Chondrocyte (in vitro differentiated cells): ENCODE measurements around the gene CCNB2. TPM values are rescaled to one million over a fixed set of nuclear protein-coding genes. Genes with fewer than 3 reads are reported as not detected.

Experiments
- DNase-seq: peaks from one replicate; pipeline ENCODE4 v3.0.0; 2021; ENCODE audit warnings: mixed read lengths, low spot score
- H3K27ac Mint-ChIP-seq: one replicate; pipeline ENCODE4 v1.8.0; 2021; ENCODE audit warnings: mild to moderate bottlenecking, moderate library complexity, mixed read lengths; ENCODE audit not compliant: unreplicated experiment
- H3K27me3 Mint-ChIP-seq: 2 replicates; pipeline ENCODE4 v1.8.0; 2021; ENCODE audit warnings: low read depth, mixed read lengths
- H3K36me3 Mint-ChIP-seq: 2 replicates; pipeline ENCODE4 v1.8.0; 2021; ENCODE audit warnings: low read depth, mixed read lengths
- H3K4me1 Mint-ChIP-seq: 2 replicates; pipeline ENCODE4 v1.8.0; 2021; ENCODE audit warnings: low read depth, mild to moderate bottlenecking, mixed read lengths
- H3K4me3 Mint-ChIP-seq: one replicate; pipeline ENCODE4 v1.8.0; 2021; ENCODE audit warnings: mild to moderate bottlenecking, moderate library complexity, mixed read lengths; ENCODE audit not compliant: unreplicated experiment
- H3K9me3 Mint-ChIP-seq: 2 replicates; pipeline ENCODE4 v1.8.0; 2021; ENCODE audit warnings: low read depth, mixed read lengths
- total RNA-seq: library from RNA; stranded (reverse); gene quantifications from 3 replicates; pipeline ENCODE4 v1.2.1, GENCODE V29; 2021
- TF ChIP-seq, protein P1 (sequence below): fragments of 200-600 bp; sonication (generic); IDR thresholded peaks from 2 replicates; pipeline ENCODE4 v1.5.0; 2021; ENCODE audit warnings: antibody characterized with exemption, mild to moderate bottlenecking, moderate library complexity

Gene CCNB2
- total RNA-seq, 1 donor from 2014 or later, result 9.7 TPM

DNA sequence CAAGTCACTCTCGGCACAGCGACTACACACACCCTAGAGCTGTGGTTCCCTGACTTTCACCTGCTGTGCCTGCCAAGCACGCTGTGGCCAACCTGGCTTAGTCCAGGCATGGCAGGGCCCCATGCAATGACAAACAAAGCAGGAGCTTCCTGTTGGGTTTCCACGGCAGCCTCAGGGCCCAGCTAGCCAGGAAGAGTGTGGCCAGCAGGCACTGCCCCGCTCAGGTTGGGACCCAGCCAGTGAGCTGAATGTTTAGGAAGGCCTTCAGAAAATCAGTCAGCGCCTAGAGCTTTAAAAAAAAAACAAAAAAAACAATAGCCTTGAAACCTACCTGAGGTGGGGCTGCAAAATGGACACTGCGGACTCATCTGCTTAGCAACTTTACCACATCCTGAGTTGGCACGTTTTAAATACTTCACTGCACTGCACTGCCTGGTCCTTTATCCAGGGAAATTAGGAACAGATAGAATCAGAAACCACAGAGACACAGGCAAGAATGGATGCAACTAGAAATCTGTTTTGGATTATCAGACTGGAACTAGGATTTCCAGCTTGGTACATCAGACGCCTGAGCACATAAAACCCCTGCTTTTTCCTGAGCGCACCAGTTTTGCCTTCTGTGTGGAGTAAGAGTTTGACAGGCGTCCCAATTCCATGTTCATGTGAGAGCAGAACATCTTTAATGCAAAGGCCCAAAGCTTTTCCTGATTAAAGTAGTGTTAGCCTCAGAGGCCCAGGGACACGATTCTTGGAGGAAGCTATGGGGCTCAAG, 65.5 kb downstream of the CCNB2 start:
- Mint-ChIP-seq H3K4me1 (peaks cover 53% of the 10 kb centered on the region), H3K9me3 (peaks cover 2% of the 10 kb centered on the region), H3K4me3 (no peak overlapping the region), H3K27ac (peak overlapping the region; percentile 96), H3K36me3 (peaks cover 22% of the 10 kb centered on the region), H3K27me3 (no peaks in the 10 kb centered on the region)
- TF ChIP-seq, protein P1, sequence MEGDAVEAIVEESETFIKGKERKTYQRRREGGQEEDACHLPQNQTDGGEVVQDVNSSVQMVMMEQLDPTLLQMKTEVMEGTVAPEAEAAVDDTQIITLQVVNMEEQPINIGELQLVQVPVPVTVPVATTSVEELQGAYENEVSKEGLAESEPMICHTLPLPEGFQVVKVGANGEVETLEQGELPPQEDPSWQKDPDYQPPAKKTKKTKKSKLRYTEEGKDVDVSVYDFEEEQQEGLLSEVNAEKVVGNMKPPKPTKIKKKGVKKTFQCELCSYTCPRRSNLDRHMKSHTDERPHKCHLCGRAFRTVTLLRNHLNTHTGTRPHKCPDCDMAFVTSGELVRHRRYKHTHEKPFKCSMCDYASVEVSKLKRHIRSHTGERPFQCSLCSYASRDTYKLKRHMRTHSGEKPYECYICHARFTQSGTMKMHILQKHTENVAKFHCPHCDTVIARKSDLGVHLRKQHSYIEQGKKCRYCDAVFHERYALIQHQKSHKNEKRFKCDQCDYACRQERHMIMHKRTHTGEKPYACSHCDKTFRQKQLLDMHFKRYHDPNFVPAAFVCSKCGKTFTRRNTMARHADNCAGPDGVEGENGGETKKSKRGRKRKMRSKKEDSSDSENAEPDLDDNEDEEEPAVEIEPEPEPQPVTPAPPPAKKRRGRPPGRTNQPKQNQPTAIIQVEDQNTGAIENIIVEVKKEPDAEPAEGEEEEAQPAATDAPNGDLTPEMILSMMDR, result no peak
- no peak for DNase-seq

DNA sequence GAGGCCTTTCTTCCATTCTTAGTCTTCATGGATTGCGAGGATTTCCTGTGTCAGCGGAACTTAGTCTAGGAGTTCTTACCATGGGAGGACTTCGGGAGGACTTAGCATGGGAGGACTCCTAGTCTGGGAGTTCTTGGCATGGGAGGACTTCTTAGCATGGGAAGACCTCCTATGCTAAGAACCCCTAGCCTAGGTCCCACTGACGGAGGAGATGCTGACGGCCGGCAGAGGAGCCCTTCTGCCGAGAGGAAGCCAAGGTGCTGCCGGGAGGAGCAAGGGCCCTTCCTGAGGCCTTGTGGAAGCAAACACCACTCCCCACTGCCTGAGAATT, 66.1 kb downstream of the CCNB2 start:
- H3K27me3 Mint-ChIP-seq, result no peaks in the 10 kb centered on the region
- H3K4me3 Mint-ChIP-seq, result no peak overlapping the region
- H3K9me3 Mint-ChIP-seq, result peaks cover 2% of the 10 kb centered on the region
- TF ChIP-seq, protein P1, result no peak
- no peak for DNase-seq
- H3K36me3 Mint-ChIP-seq, result peaks cover 22% of the 10 kb centered on the region
- H3K27ac Mint-ChIP-seq, result no peak overlapping the region
- peaks cover 50% of the 10 kb centered on the region for H3K4me1 Mint-ChIP-seq

DNA sequence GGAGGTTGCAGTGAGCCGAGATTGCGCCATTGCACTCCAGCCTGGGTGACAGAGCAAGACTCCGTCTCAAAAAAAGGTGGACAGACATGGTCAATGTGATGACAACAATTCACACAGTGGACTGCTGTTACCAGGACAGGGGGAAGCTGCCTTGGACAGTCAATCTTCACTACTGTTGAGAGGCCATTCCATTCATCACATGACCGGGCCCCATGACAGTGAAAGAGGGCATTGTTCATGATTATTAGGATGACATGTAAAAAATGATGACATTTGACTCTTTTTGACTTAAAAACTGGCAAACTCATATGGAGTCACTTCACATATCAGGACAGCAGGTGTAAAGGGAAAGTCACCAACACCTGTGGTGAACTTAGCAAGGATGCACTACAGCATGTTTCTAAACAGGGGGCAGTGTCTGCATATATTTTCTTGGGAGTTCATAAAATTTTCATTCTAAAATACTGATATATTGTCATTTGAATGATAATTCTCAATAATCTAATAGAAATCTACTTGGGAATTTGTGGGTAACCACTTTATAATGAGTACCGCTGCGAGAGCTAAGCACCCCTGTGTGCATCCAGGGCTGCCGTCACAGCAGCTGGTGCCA, 67.4 kb downstream of the CCNB2 start:
- no peak for DNase-seq
- Mint-ChIP-seq H3K36me3 (peaks cover 22% of the 10 kb centered on the region), H3K9me3 (peaks cover 2% of the 10 kb centered on the region), H3K4me3 (no peak overlapping the region), H3K27ac (no peak overlapping the region), H3K4me1 (peaks cover 42% of the 10 kb centered on the region), H3K27me3 (no peaks in the 10 kb centered on the region)
- TF ChIP-seq, protein P1, result peak; percentile 60

DNA sequence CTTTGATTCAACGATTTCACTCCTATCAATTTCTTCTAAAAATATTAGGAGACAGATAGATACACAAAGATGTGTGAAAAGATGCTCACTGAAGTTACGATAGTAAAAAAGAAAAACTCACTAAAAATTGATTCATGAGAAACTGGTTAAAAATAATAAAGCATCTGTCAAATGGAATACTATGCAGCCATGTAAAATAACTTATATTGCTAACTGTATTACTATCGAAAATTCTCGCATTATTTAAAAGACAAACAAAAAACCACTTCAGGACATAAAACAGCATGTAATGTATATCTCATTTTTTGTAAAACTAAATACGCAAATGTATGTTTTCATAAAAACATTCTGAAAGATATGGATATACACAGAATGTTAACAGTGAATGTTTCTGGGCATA, 68.2 kb downstream of the CCNB2 start:
- peaks cover 26% of the 10 kb centered on the region for H3K36me3 Mint-ChIP-seq
- peaks cover 39% of the 10 kb centered on the region for H3K4me1 Mint-ChIP-seq
- H3K4me3 Mint-ChIP-seq, result no peak overlapping the region

DNA sequence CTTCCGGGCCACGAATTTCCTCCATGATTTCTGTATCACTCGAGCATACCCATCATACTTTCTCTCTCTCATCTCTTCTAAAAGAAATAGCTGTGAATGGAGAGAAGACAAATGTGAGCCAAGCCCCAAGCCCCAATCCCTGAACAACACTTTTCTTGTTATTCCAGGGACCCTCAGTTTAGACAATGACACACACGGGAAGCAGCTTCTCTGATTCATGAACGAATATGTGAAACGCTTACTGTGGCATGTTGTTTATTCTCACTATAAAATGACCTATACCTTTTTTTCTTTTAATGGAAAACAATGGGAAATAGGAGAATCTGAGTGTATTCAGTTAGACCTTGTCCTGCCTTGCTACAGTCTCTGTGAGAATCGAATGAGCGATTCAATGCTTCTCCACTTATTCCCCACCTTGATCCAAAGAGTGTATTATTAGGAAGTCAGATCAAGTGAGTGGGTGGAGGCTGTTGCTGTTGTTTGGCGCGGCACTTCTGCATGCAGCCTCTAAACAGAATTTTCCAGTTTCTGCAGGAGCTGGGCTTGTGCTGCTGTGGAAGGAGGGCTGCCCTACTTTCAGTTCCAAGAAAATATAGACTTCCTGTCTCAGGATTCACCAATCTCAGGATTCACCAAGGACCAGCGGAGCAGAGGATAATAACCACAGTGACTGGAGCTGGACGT, 69.3 kb downstream of the CCNB2 start:
- Mint-ChIP-seq H3K4me3 (no peak overlapping the region), H3K9me3 (peaks cover 2% of the 10 kb centered on the region), H3K4me1 (peaks cover 28% of the 10 kb centered on the region), H3K27me3 (no peaks in the 10 kb centered on the region), H3K36me3 (peaks cover 32% of the 10 kb centered on the region), H3K27ac (no peak overlapping the region)
- TF ChIP-seq, protein P1, result no peak
- DNase-seq, result no peak

More for the DNA sequence above, 68.2 kb downstream of the CCNB2 start:
- TF ChIP-seq, protein P1, result no peak
- Mint-ChIP-seq H3K27ac (no peak overlapping the region), H3K27me3 (no peaks in the 10 kb centered on the region), H3K9me3 (peaks cover 2% of the 10 kb centered on the region)
- DNase-seq, result no peak
